NT2/D1 (cell line): ENCODE results near the gene HAO1.

Experiments used
- SUZ12 ChIP-seq: IDR thresholded peaks from 2 replicates; pipeline ENCODE4 v1.6.1; 2011; ENCODE audit not compliant: insufficient read length, insufficient read depth; ENCODE audit errors: extremely low read depth
- YY1 ChIP-seq: IDR thresholded peaks from 2 replicates; pipeline ENCODE4 v1.6.1; 2011; ENCODE audit not compliant: insufficient read length, insufficient read depth
- ZNF274 ChIP-seq: IDR thresholded peaks from 2 replicates; pipeline ENCODE4 v1.6.1; 2011; ENCODE audit warnings: mild to moderate bottlenecking, low read depth, low read length

DNA sequence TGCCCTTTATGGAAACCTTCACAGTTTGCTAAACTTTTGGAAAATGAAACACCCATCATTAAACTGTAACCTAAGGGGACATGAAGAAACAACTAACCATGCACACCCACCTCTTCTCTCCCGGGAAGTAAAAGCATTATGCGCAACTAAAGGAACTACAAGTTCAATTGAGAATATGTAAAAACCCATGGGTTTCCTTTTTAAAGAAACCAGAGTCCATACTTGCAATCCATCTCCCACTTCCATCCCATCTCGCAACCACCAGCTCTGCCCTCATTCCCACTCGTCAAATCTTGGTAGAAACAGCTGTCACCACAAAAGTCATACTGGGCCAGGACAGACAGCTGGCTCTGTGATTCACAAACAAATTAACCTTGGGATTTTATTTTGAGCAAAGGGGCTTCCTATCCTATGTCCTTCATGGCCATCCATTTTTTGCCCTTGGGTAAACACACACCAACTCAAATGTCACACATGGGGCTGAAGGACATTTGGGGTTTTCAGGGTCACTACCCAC lies 81.5 kb downstream of the HAO1 start:
- TF ChIP-seq ZNF274: no peak
- TF ChIP-seq YY1: no peak
- no peak for TF ChIP-seq SUZ12
